SK-N-SH treated with all-trans-retinoic acid at 6 μM for 48 hours (cell line): ENCODE data around the gene OR11A1.

Source experiments
- ARNTL ChIP-seq: fragments of 450-650 bp; formaldehyde crosslinking; IDR thresholded peaks from 2 replicates; pipeline ENCODE4 v1.5.0; 2020; ENCODE audit warnings: low read depth, mild to moderate bottlenecking, moderate library complexity, borderline replicate concordance
- ESRRG ChIP-seq: fragments of 250-450 bp; sonication (Bioruptor Pico); IDR thresholded peaks from 2 replicates; pipeline ENCODE4 v1.6.1; 2021; ENCODE audit warnings: mild to moderate bottlenecking
- GLIS3 ChIP-seq: fragments of 250-450 bp; sonication (Bioruptor Pico); IDR thresholded peaks from 2 replicates; pipeline ENCODE4 v1.5.0; 2020; ENCODE audit warnings: mild to moderate bottlenecking, moderate library complexity
- ISL1 ChIP-seq: fragments of 250-450 bp; sonication (Bioruptor Pico); IDR thresholded peaks from 2 replicates; pipeline ENCODE4 v2.1.2; 2022; ENCODE audit warnings: mild to moderate bottlenecking, moderate library complexity
- OSR1 ChIP-seq: fragments of 250-450 bp; sonication (Bioruptor Pico); IDR thresholded peaks from 2 replicates; pipeline ENCODE4 v1.8.0; 2022; ENCODE audit warnings: moderate library complexity, mild to moderate bottlenecking, inconsistent platforms
- PPARA ChIP-seq: fragments of 250-450 bp; sonication (Bioruptor Pico); IDR thresholded peaks from 2 replicates; pipeline ENCODE4 v1.5.0; 2020; ENCODE audit warnings: mild to moderate bottlenecking, borderline replicate concordance
- RARB ChIP-seq: fragments of 250-450 bp; sonication (Bioruptor Pico); IDR thresholded peaks from 2 replicates; pipeline ENCODE4 v1.8.0; 2021; ENCODE audit warnings: mild to moderate bottlenecking, moderate library complexity
- TOX ChIP-seq: fragments of 250-450 bp; sonication (Bioruptor Pico); IDR thresholded peaks from 2 replicates; pipeline ENCODE4 v1.8.0; 2021; ENCODE audit warnings: mild to moderate bottlenecking, moderate library complexity, borderline replicate concordance
- ZC3H10 ChIP-seq: fragments of 250-450 bp; sonication (Bioruptor Pico); IDR thresholded peaks from 2 replicates; pipeline ENCODE4 v1.5.1; 2021; ENCODE audit warnings: mild to moderate bottlenecking, moderate library complexity
- ZFP30 ChIP-seq: fragments of 450-650 bp; formaldehyde crosslinking; IDR thresholded peaks from 2 replicates; pipeline ENCODE4 v1.5.0; 2022; ENCODE audit warnings: mild to moderate bottlenecking, moderate library complexity
- ZNF70 ChIP-seq: fragments of 450-650 bp; formaldehyde crosslinking; IDR thresholded peaks from 2 replicates; pipeline ENCODE4 v1.5.0; 2020; ENCODE audit warnings: mild to moderate bottlenecking, moderate library complexity
- TF ChIP-seq, protein P1 (sequence below): fragments of 250-450 bp; sonication (Bioruptor Pico); IDR thresholded peaks from 2 replicates; pipeline ENCODE4 v1.8.0; 2020; ENCODE audit warnings: mild to moderate bottlenecking, moderate library complexity, borderline replicate concordance
- TF ChIP-seq, protein P2 (sequence below): fragments of 250-450 bp; sonication (Bioruptor Pico); IDR thresholded peaks from 2 replicates; pipeline ENCODE4 v1.5.1; 2021; ENCODE audit warnings: mild to moderate bottlenecking, moderate library complexity
- TF ChIP-seq, protein P3 (sequence below): fragments of 250-450 bp; sonication (Bioruptor Pico); IDR thresholded peaks from 2 replicates; pipeline ENCODE4 v1.5.1; 2020; ENCODE audit warnings: low read depth, mild to moderate bottlenecking, moderate library complexity

DNA sequence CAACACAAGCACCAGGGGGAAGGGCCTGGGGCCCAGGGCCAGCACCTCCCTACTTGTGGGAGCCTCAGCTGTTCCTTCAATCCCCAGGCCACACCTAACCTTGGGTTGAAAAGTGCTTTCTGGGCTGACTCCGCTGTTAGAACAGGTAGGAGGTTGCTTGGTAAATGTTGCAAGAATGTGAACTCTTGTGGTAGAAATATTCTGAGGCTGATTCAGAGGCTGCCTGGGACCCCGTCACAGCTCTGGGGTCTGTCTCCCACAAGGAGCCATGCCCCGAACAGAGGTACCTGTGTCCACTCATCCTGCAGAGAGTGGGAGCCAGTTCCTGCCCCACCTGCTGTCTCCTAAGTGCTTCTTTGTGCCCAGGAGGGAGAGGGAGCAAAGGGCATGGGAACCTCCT, 45.3 kb upstream of the OR11A1 start:
- TF ChIP-seq, protein P1, sequence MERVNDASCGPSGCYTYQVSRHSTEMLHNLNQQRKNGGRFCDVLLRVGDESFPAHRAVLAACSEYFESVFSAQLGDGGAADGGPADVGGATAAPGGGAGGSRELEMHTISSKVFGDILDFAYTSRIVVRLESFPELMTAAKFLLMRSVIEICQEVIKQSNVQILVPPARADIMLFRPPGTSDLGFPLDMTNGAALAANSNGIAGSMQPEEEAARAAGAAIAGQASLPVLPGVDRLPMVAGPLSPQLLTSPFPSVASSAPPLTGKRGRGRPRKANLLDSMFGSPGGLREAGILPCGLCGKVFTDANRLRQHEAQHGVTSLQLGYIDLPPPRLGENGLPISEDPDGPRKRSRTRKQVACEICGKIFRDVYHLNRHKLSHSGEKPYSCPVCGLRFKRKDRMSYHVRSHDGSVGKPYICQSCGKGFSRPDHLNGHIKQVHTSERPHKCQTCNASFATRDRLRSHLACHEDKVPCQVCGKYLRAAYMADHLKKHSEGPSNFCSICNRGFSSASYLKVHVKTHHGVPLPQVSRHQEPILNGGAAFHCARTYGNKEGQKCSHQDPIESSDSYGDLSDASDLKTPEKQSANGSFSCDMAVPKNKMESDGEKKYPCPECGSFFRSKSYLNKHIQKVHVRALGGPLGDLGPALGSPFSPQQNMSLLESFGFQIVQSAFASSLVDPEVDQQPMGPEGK (CRISPR knock-in tag): no peak
- no peak for TF ChIP-seq ESRRG (CRISPR knock-in tag)
- TF ChIP-seq ZC3H10 (CRISPR knock-in tag): no peak
- TF ChIP-seq TOX: no peak
- no peak for TF ChIP-seq ZFP30
- TF ChIP-seq, protein P2, sequence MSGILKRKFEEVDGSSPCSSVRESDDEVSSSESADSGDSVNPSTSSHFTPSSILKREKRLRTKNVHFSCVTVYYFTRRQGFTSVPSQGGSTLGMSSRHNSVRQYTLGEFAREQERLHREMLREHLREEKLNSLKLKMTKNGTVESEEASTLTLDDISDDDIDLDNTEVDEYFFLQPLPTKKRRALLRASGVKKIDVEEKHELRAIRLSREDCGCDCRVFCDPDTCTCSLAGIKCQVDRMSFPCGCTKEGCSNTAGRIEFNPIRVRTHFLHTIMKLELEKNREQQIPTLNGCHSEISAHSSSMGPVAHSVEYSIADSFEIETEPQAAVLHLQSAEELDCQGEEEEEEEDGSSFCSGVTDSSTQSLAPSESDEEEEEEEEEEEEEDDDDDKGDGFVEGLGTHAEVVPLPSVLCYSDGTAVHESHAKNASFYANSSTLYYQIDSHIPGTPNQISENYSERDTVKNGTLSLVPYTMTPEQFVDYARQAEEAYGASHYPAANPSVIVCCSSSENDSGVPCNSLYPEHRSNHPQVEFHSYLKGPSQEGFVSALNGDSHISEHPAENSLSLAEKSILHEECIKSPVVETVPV (CRISPR knock-in tag): no peak
- no peak for TF ChIP-seq OSR1 (CRISPR knock-in tag)
- TF ChIP-seq, protein P3, sequence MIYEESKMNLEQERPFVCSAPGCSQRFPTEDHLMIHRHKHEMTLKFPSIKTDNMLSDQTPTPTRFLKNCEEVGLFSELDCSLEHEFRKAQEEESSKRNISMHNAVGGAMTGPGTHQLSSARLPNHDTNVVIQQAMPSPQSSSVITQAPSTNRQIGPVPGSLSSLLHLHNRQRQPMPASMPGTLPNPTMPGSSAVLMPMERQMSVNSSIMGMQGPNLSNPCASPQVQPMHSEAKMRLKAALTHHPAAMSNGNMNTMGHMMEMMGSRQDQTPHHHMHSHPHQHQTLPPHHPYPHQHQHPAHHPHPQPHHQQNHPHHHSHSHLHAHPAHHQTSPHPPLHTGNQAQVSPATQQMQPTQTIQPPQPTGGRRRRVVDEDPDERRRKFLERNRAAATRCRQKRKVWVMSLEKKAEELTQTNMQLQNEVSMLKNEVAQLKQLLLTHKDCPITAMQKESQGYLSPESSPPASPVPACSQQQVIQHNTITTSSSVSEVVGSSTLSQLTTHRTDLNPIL (CRISPR knock-in tag): no peak
- TF ChIP-seq ARNTL (CRISPR knock-in tag): no peak
- no peak for TF ChIP-seq PPARA (CRISPR knock-in tag)
- TF ChIP-seq GLIS3 (CRISPR knock-in tag): no peak
- no peak for TF ChIP-seq ISL1 (CRISPR knock-in tag)
- no peak for TF ChIP-seq RARB (CRISPR knock-in tag)
- no peak for TF ChIP-seq ZNF70 (CRISPR knock-in tag)
